RWPE1 (cell line): ENCODE measurements around the gene SMPD4.
"Not testable (repeated sequence)": the region's sequence is repeated elsewhere in the genome, so short reads cannot be mapped to it uniquely, and the experiment has no call there.

Experiments used
- CTCF ChIA-PET: fragments of 350-600 bp; sonication (Branson Sonifier 250); formaldehyde crosslinking; extraction: SDS; loops from one replicate; lab custom pipeline; 2021; lab: Yijun Ruan, JAX
- POLR2A ChIA-PET: fragments of 400-600 bp; formaldehyde crosslinking; extraction: SDS; loops from one replicate; lab custom pipeline; 2020; ENCODE audit warnings: antibody characterized with exemption; ENCODE audit not compliant: low non-redundant PET; lab: Yijun Ruan, JAX
- DNase-seq: peaks from one replicate; pipeline ENCODE4 v3.0.0; 2012; ENCODE audit warnings: low spot score
- H3K27ac ChIP-seq: fragments of 450-650 bp; 2 replicates; pipeline ENCODE4 v1.5.1; 2017
- CTCF ChIP-seq: fragments of 450-650 bp; conservative IDR thresholded peaks from 2 replicates; pipeline ENCODE4 v1.5.1; 2017; ENCODE audit warnings: low read depth, mild to moderate bottlenecking

The SMPD4 gene

GRCh38 chr2:130139331-130140280 lies 41.8 kb downstream of the SMPD4 start:
- POLR2A ChIA-PET, CTCF ChIA-PET, DNase-seq, H3K27ac ChIP-seq: not testable (repeated sequence)

- H3K27ac ChIP-seq, CTCF ChIA-PET, DNase-seq, POLR2A ChIA-PET: not testable (repeated sequence)
These were observed 42.6 kb downstream of the SMPD4 start for GRCh38 chr2:130138841-130139251.

- H3K27ac ChIP-seq, CTCF ChIA-PET, DNase-seq, POLR2A ChIA-PET: not testable (repeated sequence)
These were observed 43.1 kb downstream of the SMPD4 start for GRCh38 chr2:130138326-130138725.

DNA sequence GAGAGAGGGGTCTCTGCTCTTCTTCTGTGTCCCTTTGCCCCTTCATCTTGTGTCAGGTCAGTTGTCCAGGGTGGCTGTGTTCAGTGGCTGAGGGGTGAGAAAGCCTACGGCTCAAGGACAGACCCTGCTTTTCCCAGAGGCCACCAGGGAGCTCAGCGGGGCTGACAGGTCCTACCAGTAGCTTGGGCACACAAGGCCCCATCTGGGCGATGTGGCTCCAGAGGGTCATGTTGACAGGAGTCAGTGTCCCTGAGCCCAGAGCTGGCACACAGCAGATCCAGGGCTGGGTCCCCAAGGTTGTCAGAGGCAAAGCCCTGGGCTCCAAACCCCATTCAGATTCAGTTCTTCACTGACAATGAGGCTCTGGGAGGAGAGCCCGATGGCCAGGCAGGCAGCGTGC lies 44.3 kb downstream of the SMPD4 start:
- CTCF ChIA-PET, DNase-seq, H3K27ac ChIP-seq, POLR2A ChIA-PET: not testable (repeated sequence)

- CTCF ChIA-PET, DNase-seq, POLR2A ChIA-PET, H3K27ac ChIP-seq: not testable (repeated sequence)
These were observed 44.9 kb downstream of the SMPD4 start for GRCh38 chr2:130136546-130136945.

- POLR2A ChIA-PET: no interaction called here
- DNase-seq: no peak
- TF ChIP-seq CTCF: no peak
- no peak overlapping the region for H3K27ac ChIP-seq
- CTCF ChIA-PET: no interaction called here
These were observed 45.5 kb downstream of the SMPD4 start for GRCh38 chr2:130135692-130136541.

- H3K27ac ChIP-seq, DNase-seq, POLR2A ChIA-PET: not testable (repeated sequence)
- CTCF ChIA-PET: interaction anchor here (0.6 kb wide), 1 partner anchor 110 kb away, joined by 3 read pairs; no protein-coding TSS in a partner anchor
These were observed 52.1 kb downstream of the SMPD4 start, which contains the start of gene POTEF for GRCh38 chr2:130129120-130129829. POTEF (minus strand) TSS chr2:130129222; CDS start chr2:130120515, 8,707 bp downstream.

DNA sequence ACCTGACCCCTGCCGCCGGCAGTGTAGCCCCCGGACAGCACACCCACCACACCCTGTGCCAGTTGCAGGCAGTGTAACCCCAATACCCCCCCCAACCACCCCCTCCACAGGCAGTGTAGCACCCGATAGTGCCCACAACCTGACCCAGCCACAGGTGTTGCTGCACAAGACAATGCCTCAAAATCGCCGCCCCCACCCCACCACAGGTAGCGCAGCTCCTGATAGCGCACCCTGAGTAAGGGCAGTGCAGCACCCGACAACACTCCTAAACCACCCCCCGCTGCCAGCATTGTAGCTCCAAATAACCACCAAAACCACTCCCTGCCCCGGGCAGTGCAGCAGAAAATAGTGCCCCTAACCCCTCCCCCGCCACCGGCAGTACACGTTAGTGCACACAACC lies 52.9 kb downstream of the SMPD4 start:
- CTCF ChIA-PET, H3K27ac ChIP-seq, POLR2A ChIA-PET, DNase-seq: not testable (repeated sequence)

DNA sequence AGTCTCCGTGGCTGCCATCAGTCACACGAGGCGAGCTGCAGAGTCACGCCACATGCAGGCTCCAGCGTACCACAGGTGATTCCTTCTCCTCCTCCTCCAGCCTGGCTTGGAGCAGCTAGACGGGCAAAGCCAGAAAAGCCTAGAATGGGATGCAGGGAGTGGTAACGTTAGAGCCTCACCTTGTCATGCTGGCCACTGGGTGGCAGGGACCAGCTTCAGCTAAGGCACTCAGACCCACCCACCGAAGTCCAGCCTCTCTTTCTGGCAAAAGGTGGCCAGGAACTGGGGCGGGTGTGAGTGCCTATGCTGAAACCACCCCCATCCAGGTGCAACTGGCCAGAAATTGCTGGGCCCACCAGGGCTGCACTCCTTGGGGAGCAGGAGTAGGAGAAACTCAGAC lies 53.7 kb downstream of the SMPD4 start:
- POLR2A ChIA-PET: not testable (repeated sequence)

GRCh38 chr2:130120924-130121323 lies 60.5 kb downstream of the SMPD4 start:
- POLR2A ChIA-PET, DNase-seq, CTCF ChIA-PET: not testable (repeated sequence)

More for the DNA sequence above, 53.7 kb downstream of the SMPD4 start:
- CTCF ChIA-PET, H3K27ac ChIP-seq, DNase-seq: not testable (repeated sequence)

DNA sequence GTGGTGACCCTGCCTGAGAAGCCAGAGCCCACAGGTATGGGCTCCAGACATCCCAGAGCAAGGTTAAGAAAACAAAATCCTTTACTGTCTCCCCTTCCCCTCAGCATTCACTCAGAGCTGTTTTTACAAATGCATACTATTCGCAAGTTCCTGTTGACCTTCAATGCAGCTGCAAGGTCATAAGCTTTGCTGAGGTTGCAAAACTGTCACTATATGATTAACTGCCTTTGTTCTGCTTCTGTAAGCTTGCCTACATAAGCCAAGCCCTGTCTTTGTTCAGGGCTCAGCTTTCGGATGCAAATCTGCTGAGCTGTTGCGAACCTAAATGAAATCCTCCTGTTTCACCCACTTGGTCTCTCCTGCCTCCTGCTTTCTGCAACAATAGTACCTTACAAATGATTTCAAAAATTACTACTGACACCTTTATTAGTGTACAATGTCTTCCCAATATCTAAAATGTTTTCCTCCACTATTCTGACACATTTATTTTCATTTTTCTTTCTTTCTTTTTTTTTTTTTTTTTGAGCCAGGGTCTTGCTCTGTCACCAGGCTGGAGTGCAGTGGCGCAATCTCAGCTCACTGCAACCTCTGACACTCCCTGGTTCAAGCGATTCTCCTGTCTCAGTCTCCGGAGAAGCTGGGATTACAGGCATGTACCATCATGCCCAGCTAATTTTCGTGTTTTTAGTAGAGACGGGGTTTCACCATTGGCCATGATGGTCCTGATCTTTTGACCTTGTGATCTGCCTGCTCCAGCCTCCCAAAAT lies 78.6 kb downstream of the SMPD4 start:
- CTCF ChIA-PET, DNase-seq, POLR2A ChIA-PET, H3K27ac ChIP-seq: not testable (repeated sequence)

More at GRCh38 chr2:130120924-130121323, 60.5 kb downstream of the SMPD4 start:
- H3K27ac ChIP-seq: not testable (repeated sequence)
